ENCODE data around the gene PRR35. TPM values are rescaled to one million over a fixed set of nuclear protein-coding genes. Genes with fewer than 3 reads are reported as not detected.

PRR35 gene
- total and polyA plus RNA-seq, 7 donors = not detected

DNA sequence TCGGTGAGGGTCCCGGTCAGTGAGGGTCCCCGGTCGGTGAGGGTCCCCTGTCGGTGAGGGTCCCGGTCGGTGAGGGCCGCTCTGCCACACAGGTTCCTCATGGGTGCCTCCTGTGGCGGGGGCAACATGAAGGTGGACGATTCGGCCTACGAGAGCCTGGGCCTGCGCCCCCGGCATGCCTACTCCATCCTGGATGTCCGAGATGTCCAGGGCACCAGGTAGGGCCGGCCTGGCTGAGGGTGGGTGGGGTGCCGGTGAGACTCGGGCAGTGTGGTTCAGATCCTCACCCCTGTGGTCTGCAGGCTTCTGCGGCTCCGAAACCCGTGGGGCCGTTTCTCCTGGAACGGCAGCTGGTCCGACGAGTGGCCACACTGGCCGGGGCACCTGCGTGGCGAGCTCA, 9.0 kb upstream of the PRR35 start:
- intact Hi-C loops (cut with DNase I) = no loop called here
- DNase-seq = no peak
- Histone ChIP-seq H3K9me3 (no peaks in the 10 kb centered on the region), H3K4me3 (no peak overlapping the region), H3K36me3 (ENCODE audit: insufficient read depth in 1 of 2, low read depth in 1 of 2) (peaks cover 8 to 58% of the 10 kb centered on the region in 2 donors), H3K27ac (no peak overlapping the region), H3K27me3 (ENCODE audit: insufficient read depth in 3 of 3, low read length in 2 of 3) (no peaks in the 10 kb centered on the region), H3K4me1 (no peaks in the 10 kb centered on the region)
- WGBS, 3 donors = 96 to 97% (median 97%) methylated on average over 24 to 28 of the region's 28 CpGs
- no peak for ATAC-seq
- TF ChIP-seq, protein P1, sequence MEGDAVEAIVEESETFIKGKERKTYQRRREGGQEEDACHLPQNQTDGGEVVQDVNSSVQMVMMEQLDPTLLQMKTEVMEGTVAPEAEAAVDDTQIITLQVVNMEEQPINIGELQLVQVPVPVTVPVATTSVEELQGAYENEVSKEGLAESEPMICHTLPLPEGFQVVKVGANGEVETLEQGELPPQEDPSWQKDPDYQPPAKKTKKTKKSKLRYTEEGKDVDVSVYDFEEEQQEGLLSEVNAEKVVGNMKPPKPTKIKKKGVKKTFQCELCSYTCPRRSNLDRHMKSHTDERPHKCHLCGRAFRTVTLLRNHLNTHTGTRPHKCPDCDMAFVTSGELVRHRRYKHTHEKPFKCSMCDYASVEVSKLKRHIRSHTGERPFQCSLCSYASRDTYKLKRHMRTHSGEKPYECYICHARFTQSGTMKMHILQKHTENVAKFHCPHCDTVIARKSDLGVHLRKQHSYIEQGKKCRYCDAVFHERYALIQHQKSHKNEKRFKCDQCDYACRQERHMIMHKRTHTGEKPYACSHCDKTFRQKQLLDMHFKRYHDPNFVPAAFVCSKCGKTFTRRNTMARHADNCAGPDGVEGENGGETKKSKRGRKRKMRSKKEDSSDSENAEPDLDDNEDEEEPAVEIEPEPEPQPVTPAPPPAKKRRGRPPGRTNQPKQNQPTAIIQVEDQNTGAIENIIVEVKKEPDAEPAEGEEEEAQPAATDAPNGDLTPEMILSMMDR (IDR thresholded peaks at IDR 0.05) = no peak

DNA sequence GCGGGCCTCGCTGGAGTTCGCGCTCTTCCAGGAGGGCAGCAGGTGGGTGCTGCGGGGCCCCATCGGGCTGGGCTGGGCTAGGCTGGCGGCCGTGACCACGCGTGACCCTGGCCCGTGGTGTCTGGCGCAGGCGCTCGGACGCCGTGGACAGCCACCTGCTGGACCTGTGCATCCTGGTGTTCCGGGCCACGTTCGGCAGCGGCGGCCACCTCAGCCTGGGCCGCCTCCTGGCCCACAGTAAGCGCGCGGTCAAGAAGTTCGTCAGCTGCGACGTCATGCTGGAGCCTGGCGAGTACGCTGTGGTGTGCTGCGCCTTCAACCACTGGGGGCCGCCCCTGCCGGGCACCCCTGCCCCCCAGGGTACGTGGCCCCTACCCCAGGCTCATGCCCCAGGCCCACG, 8.0 kb upstream of the PRR35 start:
- TF ChIP-seq, protein P1 (IDR thresholded peaks at IDR 0.05) = no peak
- H3K4me1 ChIP-seq = no peaks in the 10 kb centered on the region
- DNase-seq (no peak), ATAC-seq (no peak)
- H3K27me3 ChIP-seq (ENCODE audit: insufficient read depth in 3 of 3, low read length in 2 of 3) = no peaks in the 10 kb centered on the region
- intact Hi-C loops (cut with DNase I) = no loop called here
- peaks cover 8 to 58% of the 10 kb centered on the region in 2 donors for H3K36me3 ChIP-seq (ENCODE audit: insufficient read depth in 1 of 2, low read depth in 1 of 2)
- H3K9me3 ChIP-seq = no peaks in the 10 kb centered on the region
- WGBS, 3 donors = 94 to 95% (median 95%) methylated on average over 31 to 35 of the region's 35 CpGs
- no peak overlapping the region for H3K27ac ChIP-seq
- no peak overlapping the region for H3K4me3 ChIP-seq

DNA sequence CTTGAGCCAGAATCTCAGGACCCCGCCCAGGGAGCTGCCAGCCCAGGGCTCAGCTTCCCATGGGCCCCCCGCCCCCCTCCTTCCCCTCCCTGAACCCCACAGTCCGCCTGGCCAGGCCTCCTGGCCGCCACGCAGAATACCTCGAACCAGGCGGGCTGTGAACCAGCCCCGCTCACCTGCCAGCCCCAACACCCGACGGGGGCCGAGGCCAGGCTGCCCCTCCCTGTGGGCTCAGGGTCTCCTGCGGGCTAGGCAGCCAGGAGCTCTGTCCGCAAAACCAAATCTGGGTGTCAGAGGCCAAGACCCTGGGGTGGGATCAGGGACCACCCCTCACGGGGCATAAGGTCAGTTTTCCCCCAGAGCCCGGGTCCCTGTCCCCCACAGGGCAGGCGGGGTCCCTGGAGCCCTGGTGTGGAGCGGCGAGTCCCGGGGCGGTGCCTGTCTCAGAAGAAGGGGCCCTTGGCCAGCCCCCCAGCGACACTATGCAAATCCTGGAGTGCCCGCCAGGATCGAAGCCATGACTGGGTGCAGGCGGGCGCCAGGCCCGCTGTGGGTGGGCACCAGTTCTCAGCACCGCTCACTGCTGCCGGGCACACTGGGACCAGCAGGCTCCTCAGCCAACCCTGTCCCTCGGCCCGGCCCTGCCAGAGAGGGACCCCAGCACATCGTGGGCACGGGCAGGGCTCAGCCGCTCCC, 6.4 kb upstream of the PRR35 start:
- ATAC-seq = no peak
- no peak for DNase-seq
- Histone ChIP-seq H3K27ac (no peak overlapping the region), H3K4me3 (no peak overlapping the region), H3K27me3 (ENCODE audit: insufficient read depth in 3 of 3, low read length in 2 of 3) (peaks cover 0 to 6% (median 0%) of the 10 kb centered on the region in 3 donors), H3K36me3 (ENCODE audit: insufficient read depth in 1 of 2, low read depth in 1 of 2) (peaks cover 8 to 44% of the 10 kb centered on the region in 2 donors), H3K4me1 (no peaks in the 10 kb centered on the region), H3K9me3 (no peaks in the 10 kb centered on the region)
- TF ChIP-seq, protein P1 (IDR thresholded peaks at IDR 0.05) = no peak
- intact Hi-C loops (cut with DNase I) = no loop called here
- 91 to 96% (median 93%) methylated on average over 20 to 33 of the region's 33 CpGs for WGBS, 3 donors

DNA sequence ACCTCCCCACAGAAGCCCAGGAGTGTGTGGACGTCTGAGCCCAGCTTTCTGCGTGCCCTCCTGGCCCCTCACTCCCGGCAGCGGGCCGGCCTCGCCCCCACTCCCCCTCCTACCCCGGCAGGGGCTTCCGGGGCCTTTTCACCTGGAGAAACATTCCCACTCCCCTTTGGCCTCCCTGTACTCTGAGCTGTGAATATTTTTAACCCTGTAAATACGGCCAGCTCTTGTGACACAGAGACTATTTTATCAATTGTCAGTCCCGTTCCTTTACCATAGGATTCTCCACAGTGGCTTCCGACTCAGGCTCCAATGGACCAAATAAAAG, 5.9 kb upstream of the PRR35 start:
- no peak for DNase-seq
- Histone ChIP-seq H3K9me3 (no peaks in the 10 kb centered on the region), H3K4me3 (no peak overlapping the region), H3K27ac (no peak overlapping the region), H3K4me1 (no peaks in the 10 kb centered on the region), H3K27me3 (ENCODE audit: insufficient read depth in 3 of 3, low read length in 2 of 3) (peaks cover 0 to 11% (median 0%) of the 10 kb centered on the region in 3 donors), H3K36me3 (ENCODE audit: insufficient read depth in 1 of 2, low read depth in 1 of 2) (peaks cover 8 to 39% of the 10 kb centered on the region in 2 donors)
- TF ChIP-seq, protein P1 (IDR thresholded peaks at IDR 0.05) = no peak
- intact Hi-C loops (cut with DNase I) = no loop called here
- ATAC-seq = no peak
- 88 to 94% (median 89%) methylated on average over 10 to 11 of the region's 11 CpGs for WGBS, 3 donors
